Medulla oblongata (tissue), 1 donor: Measurements from ENCODE around the gene S100A10.

Source experiments
- DNase-seq: peaks from one replicate; pipeline ENCODE4 v3.0.0-alpha.2; 2015; ENCODE audit errors: extremely low spot score

Gene S100A10

GRCh38 chr1:151964510-151964909 lies 29.1 kb downstream of the S100A10 start:
- DNase-seq = no peak

GRCh38 chr1:151963288-151963687 lies 30.4 kb downstream of the S100A10 start:
- no peak for DNase-seq

GRCh38 chr1:151961833-151962232 lies 31.8 kb downstream of the S100A10 start:
- no peak for DNase-seq

GRCh38 chr1:151960780-151961513 lies 32.7 kb downstream of the S100A10 start:
- DNase-seq = no peak

GRCh38 chr1:151958959-151959358 lies 34.7 kb downstream of the S100A10 start:
- DNase-seq = no peak

GRCh38 chr1:151956957-151957497 lies 36.6 kb downstream of the S100A10 start:
- DNase-seq = no peak

- DNase-seq = no peak
These were observed 40.1 kb downstream of the S100A10 start for GRCh38 chr1:151953409-151954094.

- no peak for DNase-seq
These were observed 40.8 kb downstream of the S100A10 start for GRCh38 chr1:151952811-151953210.

GRCh38 chr1:151949371-151950193 lies 44.1 kb downstream of the S100A10 start:
- no peak for DNase-seq

- no peak for DNase-seq
These were observed 45.2 kb downstream of the S100A10 start for GRCh38 chr1:151948506-151948905.

GRCh38 chr1:151947140-151947539 lies 46.5 kb downstream of the S100A10 start:
- no peak for DNase-seq

GRCh38 chr1:151945725-151946722 lies 47.6 kb downstream of the S100A10 start:
- peak; percentile 74 for DNase-seq

- DNase-seq = no peak
These were observed 48.6 kb downstream of the S100A10 start for GRCh38 chr1:151944857-151945575.

- DNase-seq = no peak
These were observed 49.4 kb downstream of the S100A10 start for GRCh38 chr1:151944126-151944856.

- DNase-seq = no peak
These were observed 50.1 kb downstream of the S100A10 start for GRCh38 chr1:151943591-151943990.

GRCh38 chr1:151942882-151943281 lies 50.8 kb downstream of the S100A10 start:
- no peak for DNase-seq

GRCh38 chr1:151940541-151940940 lies 53.1 kb downstream of the S100A10 start:
- no peak for DNase-seq

GRCh38 chr1:151939779-151940178 lies 53.9 kb downstream of the S100A10 start:
- no peak for DNase-seq

GRCh38 chr1:151939141-151939540 lies 54.5 kb downstream of the S100A10 start:
- no peak for DNase-seq

- DNase-seq = no peak
These were observed 57.0 kb downstream of the S100A10 start for GRCh38 chr1:151936653-151937052.
